Neural cell (in vitro differentiated cells): ENCODE data around the gene SEC61A1. TPM values are rescaled to one million over a fixed set of nuclear protein-coding genes. Genes with fewer than 3 reads are reported as not detected.

Source experiments
- H2AFZ ChIP-seq: fragments of 200-600, 300-800 bp; sonication (generic), shearing (Covaris generic); 2 replicates; pipeline ENCODE4 v1.6.0; 2014; ENCODE audit warnings: low read depth, mild to moderate bottlenecking, antibody characterized with exemption, low read length, moderate library complexity
- H3F3A ChIP-seq: fragments of 200-600 bp; shearing (Covaris generic); 2 replicates; pipeline ENCODE4 v1.6.1; 2016; ENCODE audit warnings: mild to moderate bottlenecking, moderate library complexity, mixed read lengths, antibody characterized with exemption, low read length; ENCODE audit not compliant: insufficient read depth, poor library complexity, severe bottlenecking
- H3K27ac ChIP-seq: fragments of 200-600, 300-800 bp; sonication (generic), shearing (Covaris generic); 2 replicates; pipeline ENCODE4 v1.5.1; 2014; ENCODE audit warnings: mild to moderate bottlenecking, low read length, moderate library complexity
- H3K27me3 ChIP-seq: fragments of 300-800, 200-600 bp; sonication (generic), shearing (Covaris generic); 2 replicates; pipeline ENCODE4 v1.6.0; 2014; ENCODE audit warnings: mild to moderate bottlenecking, low read depth, low read length, moderate library complexity; ENCODE audit not compliant: insufficient read depth
- H3K36me3 ChIP-seq: fragments of 300-800, 200-600 bp; sonication (generic), shearing (Covaris generic); 2 replicates; pipeline ENCODE4 v1.5.1; 2014; ENCODE audit warnings: mild to moderate bottlenecking, antibody characterized with exemption, low read length, moderate library complexity; ENCODE audit not compliant: insufficient read depth
- H3K4me2 ChIP-seq: fragments of 300-800, 200-600 bp; sonication (generic), shearing (Covaris generic); 2 replicates; pipeline ENCODE4 v1.6.0; 2014; ENCODE audit warnings: mild to moderate bottlenecking, low read length
- H3K4me3 ChIP-seq: fragments of 300-800, 200-600 bp; sonication (generic), shearing (Covaris generic); 2 replicates; pipeline ENCODE4 v1.5.1; 2014; ENCODE audit warnings: mild to moderate bottlenecking, low read length, moderate library complexity
- H3K79me2 ChIP-seq: fragments of 200-600 bp; shearing (Covaris generic); replicated peaks from 2 replicates; pipeline ENCODE4 v1.6.0; 2014; ENCODE audit warnings: mild to moderate bottlenecking, low read length, moderate library complexity; ENCODE audit not compliant: insufficient read depth
- H3K9ac ChIP-seq: fragments of 300-800, 200-600 bp; sonication (generic), shearing (Covaris generic); 2 replicates; pipeline ENCODE4 v1.6.1; 2016; ENCODE audit warnings: mild to moderate bottlenecking, low read length, mixed read lengths
- H3K9me2 ChIP-seq: fragments of 200-600 bp; shearing (Covaris generic); 2 replicates; pipeline ENCODE4 v1.6.1; 2016; ENCODE audit warnings: mild to moderate bottlenecking, low read length, mixed read lengths; ENCODE audit not compliant: insufficient read depth
- H3K9me3 ChIP-seq: fragments of 200-600, 300-800 bp; sonication (generic), shearing (Covaris generic); 2 replicates; pipeline ENCODE4 v1.6.1; 2016; ENCODE audit warnings: mild to moderate bottlenecking, mixed run types, low read length, moderate library complexity, mixed read lengths
- H4K20me1 ChIP-seq: fragments of 200-600 bp; shearing (Covaris generic); 2 replicates; pipeline ENCODE4 v1.6.1; 2016; ENCODE audit warnings: mild to moderate bottlenecking, mixed run types; ENCODE audit not compliant: insufficient read depth
- EP300 ChIP-seq: fragments of 450-650 bp; conservative IDR thresholded peaks from 2 replicates; pipeline ENCODE4 v1.6.1; 2014; ENCODE audit warnings: antibody characterized with exemption, mild to moderate bottlenecking, moderate library complexity; ENCODE audit not compliant: poor library complexity, severe bottlenecking
- EZH2 ChIP-seq: fragments of 200-600, 300-800 bp; shearing (Covaris generic), sonication (generic); IDR thresholded peaks from 2 replicates; pipeline ENCODE4 v1.6.1; 2014; ENCODE audit warnings: antibody characterized with exemption, low read length, borderline replicate concordance, mild to moderate bottlenecking; ENCODE audit not compliant: insufficient read depth, poor library complexity, severe bottlenecking
- MXI1 ChIP-seq: fragments of 450-650 bp; conservative IDR thresholded peaks from 2 replicates; pipeline ENCODE4 v1.6.1; 2014; ENCODE audit warnings: antibody characterized with exemption, mild to moderate bottlenecking; ENCODE audit not compliant: poor library complexity, severe bottlenecking
- POLR2AphosphoS5 ChIP-seq: IDR thresholded peaks from 2 replicates; pipeline ENCODE4 v1.6.1; 2012
- RAD21 ChIP-seq: fragments of 450-650 bp; conservative IDR thresholded peaks from 2 replicates; pipeline ENCODE4 v1.6.1; 2014; ENCODE audit warnings: antibody characterized with exemption, mild to moderate bottlenecking, moderate library complexity
- SMC3 ChIP-seq: fragments of 450-650 bp; conservative IDR thresholded peaks from 2 replicates; pipeline ENCODE4 v1.6.1; 2014; ENCODE audit warnings: antibody characterized with exemption, mild to moderate bottlenecking, moderate library complexity; ENCODE audit not compliant: poor library complexity
- TAF1 ChIP-seq: IDR thresholded peaks from 2 replicates; pipeline ENCODE4 v1.6.1; 2012; ENCODE audit warnings: low read depth
- polyA plus RNA-seq: library from polyadenylated mRNA; depleted of rRNA; stranded (reverse); fragments of >200 nt; gene quantifications from 2 replicates; pipeline ENCODE4 v1.2.3, GENCODE V29; 2014
- TF ChIP-seq, protein P1 (sequence below): IDR thresholded peaks from 2 replicates; pipeline ENCODE4 v1.6.1; 2012; ENCODE audit warnings: borderline replicate concordance
- TF ChIP-seq, protein P2 (sequence below): fragments of 450-650 bp; IDR thresholded peaks from 2 replicates; pipeline ENCODE4 v1.5.1; 2014; ENCODE audit warnings: antibody characterized with exemption, mild to moderate bottlenecking, moderate library complexity; ENCODE audit not compliant: poor library complexity, severe bottlenecking

SEC61A1 gene
- polyA plus RNA-seq, 1 donor from 2014 or later, result 91.6 TPM

DNA sequence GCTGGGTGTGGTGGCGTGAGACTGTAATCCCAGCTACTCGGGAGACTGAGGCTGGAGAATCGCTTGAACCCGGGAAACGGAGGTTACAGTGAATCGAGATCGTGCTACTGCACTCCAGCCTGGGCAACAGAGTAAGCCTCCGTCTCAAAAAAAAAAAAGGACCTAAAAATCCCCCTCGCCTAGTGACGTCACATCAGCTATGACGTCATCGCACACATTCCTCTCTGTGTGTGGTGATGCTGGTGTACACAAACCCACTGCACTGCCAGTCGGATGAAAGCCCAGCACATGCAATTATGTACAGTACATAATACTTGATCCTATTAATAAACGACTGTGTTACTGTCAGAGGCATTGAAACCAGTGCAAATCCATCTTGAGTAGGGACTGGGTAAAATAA is 40.2 kb upstream of the SEC61A1 start:
- H3F3A ChIP-seq, result no peaks in the 10 kb centered on the region
- H2AFZ ChIP-seq, result no peak overlapping the region
- no peak overlapping the region for H3K27ac ChIP-seq
- no peaks in the 10 kb centered on the region for H3K9me2 ChIP-seq
- TF ChIP-seq SMC3 (no peak), RAD21 (no peak), MXI1 (no peak), POLR2AphosphoS5 (no peak), TAF1 (no peak), EP300 (no peak), EZH2 (no peak)
- TF ChIP-seq, protein P1, sequence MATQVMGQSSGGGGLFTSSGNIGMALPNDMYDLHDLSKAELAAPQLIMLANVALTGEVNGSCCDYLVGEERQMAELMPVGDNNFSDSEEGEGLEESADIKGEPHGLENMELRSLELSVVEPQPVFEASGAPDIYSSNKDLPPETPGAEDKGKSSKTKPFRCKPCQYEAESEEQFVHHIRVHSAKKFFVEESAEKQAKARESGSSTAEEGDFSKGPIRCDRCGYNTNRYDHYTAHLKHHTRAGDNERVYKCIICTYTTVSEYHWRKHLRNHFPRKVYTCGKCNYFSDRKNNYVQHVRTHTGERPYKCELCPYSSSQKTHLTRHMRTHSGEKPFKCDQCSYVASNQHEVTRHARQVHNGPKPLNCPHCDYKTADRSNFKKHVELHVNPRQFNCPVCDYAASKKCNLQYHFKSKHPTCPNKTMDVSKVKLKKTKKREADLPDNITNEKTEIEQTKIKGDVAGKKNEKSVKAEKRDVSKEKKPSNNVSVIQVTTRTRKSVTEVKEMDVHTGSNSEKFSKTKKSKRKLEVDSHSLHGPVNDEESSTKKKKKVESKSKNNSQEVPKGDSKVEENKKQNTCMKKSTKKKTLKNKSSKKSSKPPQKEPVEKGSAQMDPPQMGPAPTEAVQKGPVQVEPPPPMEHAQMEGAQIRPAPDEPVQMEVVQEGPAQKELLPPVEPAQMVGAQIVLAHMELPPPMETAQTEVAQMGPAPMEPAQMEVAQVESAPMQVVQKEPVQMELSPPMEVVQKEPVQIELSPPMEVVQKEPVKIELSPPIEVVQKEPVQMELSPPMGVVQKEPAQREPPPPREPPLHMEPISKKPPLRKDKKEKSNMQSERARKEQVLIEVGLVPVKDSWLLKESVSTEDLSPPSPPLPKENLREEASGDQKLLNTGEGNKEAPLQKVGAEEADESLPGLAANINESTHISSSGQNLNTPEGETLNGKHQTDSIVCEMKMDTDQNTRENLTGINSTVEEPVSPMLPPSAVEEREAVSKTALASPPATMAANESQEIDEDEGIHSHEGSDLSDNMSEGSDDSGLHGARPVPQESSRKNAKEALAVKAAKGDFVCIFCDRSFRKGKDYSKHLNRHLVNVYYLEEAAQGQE, result no peak
- TF ChIP-seq, protein P2, sequence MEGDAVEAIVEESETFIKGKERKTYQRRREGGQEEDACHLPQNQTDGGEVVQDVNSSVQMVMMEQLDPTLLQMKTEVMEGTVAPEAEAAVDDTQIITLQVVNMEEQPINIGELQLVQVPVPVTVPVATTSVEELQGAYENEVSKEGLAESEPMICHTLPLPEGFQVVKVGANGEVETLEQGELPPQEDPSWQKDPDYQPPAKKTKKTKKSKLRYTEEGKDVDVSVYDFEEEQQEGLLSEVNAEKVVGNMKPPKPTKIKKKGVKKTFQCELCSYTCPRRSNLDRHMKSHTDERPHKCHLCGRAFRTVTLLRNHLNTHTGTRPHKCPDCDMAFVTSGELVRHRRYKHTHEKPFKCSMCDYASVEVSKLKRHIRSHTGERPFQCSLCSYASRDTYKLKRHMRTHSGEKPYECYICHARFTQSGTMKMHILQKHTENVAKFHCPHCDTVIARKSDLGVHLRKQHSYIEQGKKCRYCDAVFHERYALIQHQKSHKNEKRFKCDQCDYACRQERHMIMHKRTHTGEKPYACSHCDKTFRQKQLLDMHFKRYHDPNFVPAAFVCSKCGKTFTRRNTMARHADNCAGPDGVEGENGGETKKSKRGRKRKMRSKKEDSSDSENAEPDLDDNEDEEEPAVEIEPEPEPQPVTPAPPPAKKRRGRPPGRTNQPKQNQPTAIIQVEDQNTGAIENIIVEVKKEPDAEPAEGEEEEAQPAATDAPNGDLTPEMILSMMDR, result no peak
- H3K36me3 ChIP-seq, result no peaks in the 10 kb centered on the region
- H3K9me3 ChIP-seq, result no peaks in the 10 kb centered on the region
- no peaks in the 10 kb centered on the region for H4K20me1 ChIP-seq
- no peak overlapping the region for H3K9ac ChIP-seq
- no peaks in the 10 kb centered on the region for H3K27me3 ChIP-seq
- no peak overlapping the region for H3K4me3 ChIP-seq
- H3K4me2 ChIP-seq, result no peak overlapping the region
- H3K79me2 ChIP-seq, result no peaks in the 10 kb centered on the region

DNA sequence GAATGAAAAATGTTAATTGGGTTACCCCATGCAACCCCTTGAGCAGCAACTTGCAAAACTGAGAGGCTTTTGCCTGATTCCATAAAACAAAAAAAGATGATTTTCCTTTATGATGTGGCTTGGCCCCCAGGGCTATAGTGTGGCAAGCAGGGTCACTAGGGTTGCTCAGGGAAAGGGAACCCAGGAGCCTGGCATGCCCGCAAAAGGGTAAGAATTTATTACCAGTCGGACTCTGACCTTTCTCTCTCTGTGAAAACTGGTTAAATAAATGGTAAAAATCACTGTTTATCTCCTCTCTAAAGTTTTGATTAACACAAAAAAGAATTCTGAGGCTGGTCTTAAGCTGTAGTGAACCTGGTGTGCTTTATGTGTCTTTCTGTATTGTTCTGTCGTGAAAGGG is 37.7 kb upstream of the SEC61A1 start:
- Histone ChIP-seq H2AFZ (no peak overlapping the region), H3F3A (no peaks in the 10 kb centered on the region), H3K79me2 (no peaks in the 10 kb centered on the region), H4K20me1 (no peaks in the 10 kb centered on the region), H3K27ac (no peak overlapping the region), H3K27me3 (no peaks in the 10 kb centered on the region), H3K36me3 (no peaks in the 10 kb centered on the region), H3K9me2 (no peaks in the 10 kb centered on the region), H3K4me3 (no peak overlapping the region), H3K9me3 (no peaks in the 10 kb centered on the region), H3K9ac (no peak overlapping the region), H3K4me2 (no peak overlapping the region)
- TF ChIP-seq POLR2AphosphoS5 (no peak), RAD21 (no peak), MXI1 (no peak), EZH2 (no peak), SMC3 (no peak), TAF1 (no peak), EP300 (no peak)
- TF ChIP-seq, protein P1, result no peak
- TF ChIP-seq, protein P2, result no peak
